ENCODE measurements around the gene PRR5.

The PRR5 gene

GRCh38 chr22:44686873-44687600 lies 15.0 kb upstream of the PRR5 start:
- DNase-seq = peak; percentile 62
- in situ Hi-C loops (cut with HindIII; ENCODE audit: low pct_ligation_motif_present, low sequenced_read_pairs) = no loop called here
- Histone ChIP-seq H3K4me3 (ENCODE audit: low read depth, low read length) (no peak overlapping the region), H3K36me3 (replicated peaks) (no peaks in the 10 kb centered on the region), H3K27ac (no peak overlapping the region), H3K27me3 (replicated peaks) (no peaks in the 10 kb centered on the region)
- no peak for TF ChIP-seq CTCF (IDR thresholded peaks at IDR 0.05; ENCODE audit: low read depth, low read length, missing control alignments)

GRCh38 chr22:44689173-44689572 lies 12.8 kb upstream of the PRR5 start:
- in situ Hi-C loops (cut with HindIII; ENCODE audit: low pct_ligation_motif_present, low sequenced_read_pairs) = no loop called here
- TF ChIP-seq CTCF (IDR thresholded peaks at IDR 0.05; ENCODE audit: low read depth, low read length, missing control alignments) = no peak
- no peak for DNase-seq
- Histone ChIP-seq H3K27ac (no peak overlapping the region), H3K36me3 (replicated peaks) (no peaks in the 10 kb centered on the region), H3K27me3 (replicated peaks) (no peaks in the 10 kb centered on the region), H3K4me3 (ENCODE audit: low read depth, low read length) (no peak overlapping the region)

GRCh38 chr22:44689915-44690524 lies 12.0 kb upstream of the PRR5 start:
- in situ Hi-C loops (cut with HindIII; ENCODE audit: low pct_ligation_motif_present, low sequenced_read_pairs) = no loop called here
- no peaks in the 10 kb centered on the region for H3K36me3 ChIP-seq (replicated peaks)
- no peak for DNase-seq
- no peak for TF ChIP-seq CTCF (IDR thresholded peaks at IDR 0.05; ENCODE audit: low read depth, low read length, missing control alignments)
- H3K4me3 ChIP-seq (ENCODE audit: low read depth, low read length) = no peak overlapping the region
- no peak overlapping the region for H3K27ac ChIP-seq
- no peaks in the 10 kb centered on the region for H3K27me3 ChIP-seq (replicated peaks)

GRCh38 chr22:44691796-44692661 lies 10.0 kb upstream of the PRR5 start:
- in situ Hi-C loops (cut with HindIII; ENCODE audit: low pct_ligation_motif_present, low sequenced_read_pairs) = no loop called here

GRCh38 chr22:44692662-44693007 lies 9.4 kb upstream of the PRR5 start:
- Histone ChIP-seq H3K4me3 (ENCODE audit: low read depth, low read length) (no peak overlapping the region), H3K36me3 (replicated peaks) (no peaks in the 10 kb centered on the region), H3K27ac (no peak overlapping the region), H3K27me3 (replicated peaks) (no peaks in the 10 kb centered on the region)
- in situ Hi-C loops (cut with HindIII; ENCODE audit: low pct_ligation_motif_present, low sequenced_read_pairs) = no loop called here
- no peak for TF ChIP-seq CTCF (IDR thresholded peaks at IDR 0.05; ENCODE audit: low read depth, low read length, missing control alignments)
- DNase-seq = no peak

More at GRCh38 chr22:44691796-44692661, 10.0 kb upstream of the PRR5 start:
- no peak for DNase-seq
- Histone ChIP-seq H3K27ac (no peak overlapping the region), H3K36me3 (replicated peaks) (no peaks in the 10 kb centered on the region), H3K4me3 (ENCODE audit: low read depth, low read length) (no peak overlapping the region), H3K27me3 (replicated peaks) (no peaks in the 10 kb centered on the region)
- no peak for TF ChIP-seq CTCF (IDR thresholded peaks at IDR 0.05; ENCODE audit: low read depth, low read length, missing control alignments)
